Mammary epithelial cell (primary cell): Measurements from ENCODE around the gene CCDC92B.

Source experiments
- CTCF ChIP-seq, 2 donors: IDR thresholded peaks in 1 of 2; conservative IDR thresholded peaks in 1 of 2; 2 replicates each; pipeline ENCODE4 v1.5.1; 2011 to 2012; ENCODE audit warnings: inconsistent platforms in 2 of 2, low read length in 2 of 2, mild to moderate bottlenecking in 2 of 2, control low read depth in 1 of 2, low read depth in 1 of 2; ENCODE audit not compliant: insufficient read depth in 1 of 2; ENCODE audit errors: extremely low read depth in 1 of 2
- EZH2 ChIP-seq: IDR thresholded peaks from 2 replicates; pipeline ENCODE4 v1.6.1; 2012; ENCODE audit warnings: low read length, inconsistent platforms, borderline replicate concordance

- TF ChIP-seq CTCF (conservative IDR thresholded peaks at IDR 0.05 in 1 of 2, IDR thresholded peaks at IDR 0.05 in 1 of 2; ENCODE audit: extremely low read depth in 1 of 2, insufficient read depth in 1 of 2, low read depth in 1 of 2, low read length in 2 of 2) = no peak
- TF ChIP-seq EZH2 = no peak
These were observed 29.6 kb downstream of the CCDC92B start for GRCh38 chr17:2719861-2720260.
